Osteoblast (primary cell): ENCODE data around the gene TPM1. TPM values are rescaled to one million over a fixed set of nuclear protein-coding genes. Genes with fewer than 3 reads are reported as not detected.
A peak's percentile ranks its signal among the peaks of the same experiment; 100 is the strongest.

Experiments used
- DNase-seq: peaks from one replicate; pipeline ENCODE4 v3.0.0; 2011; ENCODE audit warnings: low spot score, mixed read lengths; ENCODE audit not compliant: insufficient read length; ENCODE audit errors: missing footprints
- H2AFZ ChIP-seq: 2 replicates; pipeline ENCODE4 v1.6.0; 2011; ENCODE audit warnings: mild to moderate bottlenecking, low read length
- H3K27ac ChIP-seq: 2 replicates; pipeline ENCODE4 v1.5.1; 2011; ENCODE audit warnings: mild to moderate bottlenecking, low read depth, low read length, moderate library complexity
- H3K27me3 ChIP-seq: 2 replicates; pipeline ENCODE4 v1.6.0; 2012; ENCODE audit warnings: mild to moderate bottlenecking, control low read depth, inconsistent platforms, low read length, moderate library complexity; ENCODE audit not compliant: insufficient read depth
- H3K36me3 ChIP-seq: 2 replicates; pipeline ENCODE4 v1.5.1; 2011; ENCODE audit warnings: mild to moderate bottlenecking, low read length, control low read depth, moderate library complexity; ENCODE audit not compliant: insufficient read depth
- H3K4me1 ChIP-seq: 2 replicates; pipeline ENCODE4 v1.5.1; 2011; ENCODE audit warnings: mild to moderate bottlenecking, low read length, control low read depth, moderate library complexity; ENCODE audit not compliant: insufficient read depth
- H3K4me2 ChIP-seq: 2 replicates; pipeline ENCODE4 v1.6.0; 2011; ENCODE audit warnings: mild to moderate bottlenecking, low read length; ENCODE audit not compliant: insufficient read depth
- H3K4me3 ChIP-seq: fragments of 200-600 bp; sonication (generic); 3 replicates; pipeline ENCODE4 v1.5.1; 2012; ENCODE audit warnings: mild to moderate bottlenecking, low read length, inconsistent platforms; ENCODE audit not compliant: insufficient read depth
- H3K79me2 ChIP-seq: 2 replicates; pipeline ENCODE4 v1.6.0; 2012; ENCODE audit warnings: mild to moderate bottlenecking, low read length, control low read depth, inconsistent platforms; ENCODE audit not compliant: insufficient read depth
- H3K9me3 ChIP-seq: 2 replicates; pipeline ENCODE4 v1.5.1; 2011; ENCODE audit warnings: low read depth, low read length, control low read depth
- H4K20me1 ChIP-seq: 2 replicates; pipeline ENCODE4 v1.6.0; 2012; ENCODE audit warnings: mild to moderate bottlenecking, low read length, control low read depth; ENCODE audit not compliant: insufficient read depth
- CTCF ChIP-seq: IDR thresholded peaks from 2 replicates; pipeline ENCODE4 v1.5.1; 2011; ENCODE audit warnings: mild to moderate bottlenecking, low read depth, low read length, moderate library complexity; ENCODE audit errors: extremely low read depth
- total RNA-seq: library from RNA; depleted of rRNA; stranded (reverse); fragments of >200 nt; gene quantifications from 2 replicates; pipeline ENCODE4 v1.2.3, GENCODE V29; 2012

TPM1 gene
- total RNA-seq, 1 donor: 1,563 TPM

GRCh38 chr15:63047792-63048114, 5.2 kb downstream of the TPM1 start:
- Histone ChIP-seq H3K27me3 (no peaks in the 10 kb centered on the region), H3K36me3 (peaks cover 86% of the 10 kb centered on the region), H4K20me1 (peaks cover 72% of the 10 kb centered on the region), H3K4me3 (peak overlapping the region; percentile 88), H3K4me2 (peak overlapping the region; percentile 85), H3K27ac (peak overlapping the region; percentile 75), H3K79me2 (peaks cover 99% of the 10 kb centered on the region), H3K4me1 (peaks cover 65% of the 10 kb centered on the region), H3K9me3 (no peaks in the 10 kb centered on the region), H2AFZ (no peak overlapping the region)
- DNase-seq: no peak
- no peak for TF ChIP-seq CTCF

DNA sequence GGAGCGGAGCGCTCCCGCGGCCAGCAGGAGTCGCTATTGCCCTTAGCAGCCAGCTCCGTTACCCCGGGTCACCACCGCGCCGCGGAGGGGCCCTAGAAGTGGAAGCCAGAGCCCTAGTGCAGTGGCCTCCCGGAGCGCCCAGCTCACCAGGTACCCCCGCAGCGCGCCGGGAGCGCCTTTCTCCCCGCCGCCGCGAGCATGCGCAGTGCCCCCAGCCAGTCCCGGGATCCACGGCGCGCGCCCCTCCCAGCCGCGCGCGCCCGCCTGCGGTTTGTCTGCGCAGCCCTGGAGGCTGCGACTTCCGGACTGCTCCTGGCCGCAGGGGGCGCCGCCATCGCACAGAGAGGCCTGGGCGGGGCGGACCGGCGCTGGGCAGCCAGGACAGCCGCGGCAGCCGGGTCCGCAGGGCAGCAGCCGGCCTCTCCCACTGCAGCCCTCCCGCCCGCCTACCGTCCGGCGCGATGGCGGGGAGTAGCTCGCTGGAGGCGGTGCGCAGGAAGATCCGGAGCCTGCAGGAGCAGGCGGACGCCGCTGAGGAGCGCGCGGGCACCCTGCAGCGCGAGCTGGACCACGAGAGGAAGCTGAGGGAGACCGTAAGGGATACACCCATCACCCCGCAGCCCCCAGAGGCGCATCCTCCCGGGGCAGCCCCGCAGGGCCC, 5.7 kb downstream of the TPM1 start:
- Histone ChIP-seq H3K4me2 (peak overlapping the region; percentile 85), H3K9me3 (no peaks in the 10 kb centered on the region), H3K27ac (peak overlapping the region; percentile 75), H3K27me3 (no peaks in the 10 kb centered on the region), H4K20me1 (peaks cover 74% of the 10 kb centered on the region), H3K4me3 (peak overlapping the region; percentile 88), H2AFZ (no peak overlapping the region), H3K79me2 (peaks cover 99% of the 10 kb centered on the region), H3K36me3 (peaks cover 87% of the 10 kb centered on the region), H3K4me1 (peaks cover 70% of the 10 kb centered on the region)
- peak; percentile 74 for TF ChIP-seq CTCF
- peak; percentile 96 for DNase-seq

DNA sequence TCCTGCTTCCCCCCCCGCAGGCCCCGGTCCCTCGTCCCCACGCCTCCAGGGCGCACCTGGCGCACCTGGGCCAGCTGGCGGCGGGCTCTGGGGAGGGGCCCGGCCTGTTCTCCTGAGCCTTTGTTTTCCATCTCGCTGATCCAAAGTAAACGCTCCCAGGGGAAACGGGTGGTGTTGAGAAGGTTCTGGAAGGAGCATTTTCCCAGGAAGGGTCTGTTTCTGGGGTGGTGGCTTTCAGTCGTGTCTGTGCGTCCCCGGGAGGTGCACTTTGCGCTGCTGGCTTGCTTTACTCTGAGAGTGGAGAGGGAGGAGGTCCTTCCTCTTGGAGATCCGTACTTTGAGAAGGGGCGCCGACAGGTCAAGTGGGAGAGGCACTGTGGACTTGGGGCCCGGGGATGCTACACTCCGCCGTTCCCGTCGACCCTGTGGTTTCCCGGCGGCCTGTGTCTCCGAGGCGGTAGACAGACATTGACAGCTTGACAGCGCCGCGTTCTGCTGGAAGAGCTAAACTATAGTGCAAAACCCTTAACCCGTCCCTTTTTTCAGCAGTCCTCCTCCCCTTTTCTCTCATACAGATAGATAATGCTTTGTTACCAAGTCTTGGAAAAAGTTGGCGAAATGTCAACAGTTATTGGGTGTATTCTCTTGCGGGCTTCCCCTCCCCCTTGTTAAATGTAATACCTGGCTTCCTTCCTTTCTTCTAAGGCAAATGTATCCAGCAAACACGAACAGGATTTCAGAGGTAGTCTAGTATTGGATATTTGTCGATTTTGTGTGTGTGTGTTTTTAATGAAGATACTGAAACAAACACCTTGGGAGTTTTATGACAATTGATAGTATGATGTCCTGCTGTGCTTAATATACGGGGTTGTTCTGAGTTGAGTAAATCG, 6.5 kb downstream of the TPM1 start:
- Histone ChIP-seq H2AFZ (no peak overlapping the region), H3K4me3 (peak overlapping the region; percentile 88), H4K20me1 (peaks cover 70% of the 10 kb centered on the region), H3K27me3 (no peaks in the 10 kb centered on the region), H3K9me3 (no peaks in the 10 kb centered on the region), H3K79me2 (peaks cover 96% of the 10 kb centered on the region), H3K4me1 (peaks cover 76% of the 10 kb centered on the region), H3K36me3 (peaks cover 84% of the 10 kb centered on the region), H3K4me2 (peak overlapping the region; percentile 85), H3K27ac (peak overlapping the region; percentile 75)
- peak; percentile 11 for TF ChIP-seq CTCF
- peak; percentile 77 for DNase-seq

- peak; percentile 75 for DNase-seq
- peak overlapping the region; percentile 88 for H3K4me3 ChIP-seq
- H3K27me3 ChIP-seq: no peaks in the 10 kb centered on the region
- H3K36me3 ChIP-seq: peaks cover 85% of the 10 kb centered on the region
- no peak for TF ChIP-seq CTCF
- H3K4me1 ChIP-seq: peaks cover 84% of the 10 kb centered on the region
- H3K27ac ChIP-seq: peak overlapping the region; percentile 75
- H3K79me2 ChIP-seq: peaks cover 94% of the 10 kb centered on the region
- H4K20me1 ChIP-seq: peaks cover 71% of the 10 kb centered on the region
- peak overlapping the region; percentile 85 for H3K4me2 ChIP-seq
- no peak overlapping the region for H2AFZ ChIP-seq
- H3K9me3 ChIP-seq: no peaks in the 10 kb centered on the region
Measured at GRCh38 chr15:63049783-63050371, 7.3 kb downstream of the TPM1 start.
